Right lobe of liver (tissue), 4 donors: ENCODE measurements around the gene HNRNPA2B1.

Experiments
- CTCF ChIP-seq, 4 donors: fragments of 200-600 bp in 3 of 4; fragments of 450-650 bp in 1 of 4; IDR thresholded peaks; one replicate each; pipeline versions ENCODE4 v1.5.1 to v1.8.0; 2016 to 2022; ENCODE audit warnings: antibody characterized with exemption in 4 of 4, mild to moderate bottlenecking in 2 of 4
- POLR2A ChIP-seq: fragments of 450-650 bp; IDR thresholded peaks from one replicate; pipeline ENCODE4 v1.6.1; 2017; ENCODE audit warnings: antibody characterized with exemption, mild to moderate bottlenecking
- donor health status: DM: no; HTN: no; CAD: no.
- donor health status: DM: no; HTN: no; CAD: no.
- donor health status: DM: no; HTN: yes; CAD: no.

- TF ChIP-seq POLR2A, result no peak
- no peak for TF ChIP-seq CTCF (IDR thresholded peaks at IDR 0.05)
Observed at GRCh38 chr7:26179826-26180497, 20.6 kb downstream of the HNRNPA2B1 start.
